Activated CD8-positive, alpha-beta T cell treated with anti-CD3 and anti-CD28 coated beads, Interleukin-2, amount 10 ng/mL, durations not matched to agents 7 days and 5 days (primary cell): ENCODE data around the gene ARHGEF7. TPM values are rescaled to one million over a fixed set of nuclear protein-coding genes. Genes with fewer than 3 reads are reported as not detected.

Experiments used
- ATAC-seq: fragments of 150-1000 bp; cut with Tn5 transposase; one replicate; pipeline ENCODE4 v1.10.0; 2021; ENCODE audit warnings: moderate library complexity
- CTCF ChIA-PET: fragments of 350-600 bp; sonication (Branson Sonifier 250); formaldehyde crosslinking; loops from one replicate; lab custom pipeline; 2021; ENCODE audit warnings: antibody characterized with exemption; lab: Charles Lee
- POLR2A ChIA-PET: fragments of 350-600 bp; sonication (Branson Sonifier 250); formaldehyde crosslinking; loops from one replicate; lab custom pipeline; 2021; ENCODE audit warnings: antibody characterized with exemption; lab: Charles Lee
- DNase-seq: peaks from one replicate; pipeline ENCODE4 v3.0.0-alpha.2; 2020
- H3K27ac Mint-ChIP-seq: one replicate; pipeline ENCODE4 v1.8.0; 2021; ENCODE audit warnings: mild to moderate bottlenecking, mixed read lengths
- H3K27me3 Mint-ChIP-seq: one replicate; pipeline ENCODE4 v1.8.0; 2021; ENCODE audit warnings: low read depth, mixed read lengths
- H3K36me3 Mint-ChIP-seq: one replicate; pipeline ENCODE4 v1.8.0; 2021; ENCODE audit warnings: low read depth, mixed read lengths
- H3K4me1 Mint-ChIP-seq: one replicate; pipeline ENCODE4 v1.8.0; 2021; ENCODE audit warnings: low read depth, mixed read lengths
- H3K4me3 Mint-ChIP-seq: one replicate; pipeline ENCODE4 v1.8.0; 2021; ENCODE audit warnings: mild to moderate bottlenecking, mixed read lengths
- H3K9me3 Mint-ChIP-seq: one replicate; pipeline ENCODE4 v1.8.0; 2022; ENCODE audit warnings: mixed read lengths; ENCODE audit not compliant: insufficient read depth
- total RNA-seq, 2 experiments: library from RNA; stranded (reverse); gene quantifications; one replicate each; pipeline ENCODE4 v1.2.3, GENCODE V29; 2021

Gene ARHGEF7
- total RNA-seq, 2 experiments from 2014 or later, result 67.1 to 75.1 TPM

DNA sequence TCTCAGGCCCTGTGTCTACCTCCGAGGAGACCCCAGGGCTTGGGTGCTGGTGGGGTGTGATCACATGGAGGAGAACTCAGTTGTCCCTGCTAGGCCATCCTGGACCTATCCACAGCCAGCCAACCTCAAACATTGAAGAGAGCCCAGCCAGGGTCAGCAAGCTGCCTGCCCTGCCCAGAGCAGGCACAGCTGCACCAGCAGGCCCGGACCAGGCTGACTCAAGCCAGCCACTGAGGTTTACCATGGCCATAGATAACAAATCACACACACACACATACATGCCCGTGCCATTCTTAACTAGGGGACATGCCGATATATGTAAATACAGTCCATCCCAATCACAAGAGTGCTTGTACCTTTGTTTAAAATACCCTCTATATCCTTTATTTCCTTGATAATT, 8.1 kb downstream of the ARHGEF7 start:
- CTCF ChIA-PET, result no interaction called here
- Mint-ChIP-seq H3K27ac (no peak overlapping the region), H3K9me3 (no peaks in the 10 kb centered on the region), H3K4me1 (no peaks in the 10 kb centered on the region), H3K27me3 (peaks cover 27% of the 10 kb centered on the region), H3K4me3 (no peak overlapping the region), H3K36me3 (no peaks in the 10 kb centered on the region)
- ATAC-seq, result no peak
- no peak for DNase-seq
- POLR2A ChIA-PET, result no interaction called here

- no peak overlapping the region for H3K27ac Mint-ChIP-seq
- CTCF ChIA-PET, result no interaction called here
- H3K4me1 Mint-ChIP-seq, result no peaks in the 10 kb centered on the region
- POLR2A ChIA-PET, result no interaction called here
- no peaks in the 10 kb centered on the region for H3K36me3 Mint-ChIP-seq
- H3K4me3 Mint-ChIP-seq, result no peak overlapping the region
- no peak for ATAC-seq
- peaks cover 28% of the 10 kb centered on the region for H3K27me3 Mint-ChIP-seq
- H3K9me3 Mint-ChIP-seq, result no peaks in the 10 kb centered on the region
- no peak for DNase-seq
Measured at GRCh38 chr13:111123649-111124048, 8.5 kb downstream of the ARHGEF7 start.

DNA sequence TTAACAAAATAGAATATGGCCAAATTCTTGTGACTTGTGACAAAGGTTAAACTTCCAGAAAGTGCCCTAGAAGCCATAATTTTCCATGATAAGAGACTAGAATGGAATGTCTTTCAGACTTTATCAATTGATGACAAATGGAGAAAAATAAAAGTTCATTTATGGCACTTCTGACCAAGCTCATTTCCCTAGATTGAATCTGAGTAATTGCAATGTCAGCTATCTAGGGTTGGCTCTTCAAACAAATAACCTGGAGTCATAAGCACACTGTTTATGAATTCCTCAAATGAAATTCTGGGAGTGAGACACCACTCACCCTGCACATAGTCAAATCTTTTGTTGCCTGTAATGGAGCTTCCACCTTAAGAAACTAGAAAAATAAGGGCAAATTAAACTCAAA, 11.4 kb downstream of the ARHGEF7 start:
- H3K27me3 Mint-ChIP-seq, result peaks cover 26% of the 10 kb centered on the region
- POLR2A ChIA-PET, result no interaction called here
- CTCF ChIA-PET, result no interaction called here
- no peak overlapping the region for H3K27ac Mint-ChIP-seq
- DNase-seq (no peak), ATAC-seq (no peak)
- H3K9me3 Mint-ChIP-seq, result no peaks in the 10 kb centered on the region
- H3K4me1 Mint-ChIP-seq, result no peaks in the 10 kb centered on the region
- no peak overlapping the region for H3K4me3 Mint-ChIP-seq
- no peaks in the 10 kb centered on the region for H3K36me3 Mint-ChIP-seq

GRCh38 chr13:111129465-111130115, 14.5 kb downstream of the ARHGEF7 start:
- no peak for DNase-seq

GRCh38 chr13:111130116-111130508, 15.0 kb downstream of the ARHGEF7 start:
- Mint-ChIP-seq H3K9me3 (no peaks in the 10 kb centered on the region), H3K4me3 (no peak overlapping the region), H3K27me3 (peaks cover 26% of the 10 kb centered on the region), H3K36me3 (no peaks in the 10 kb centered on the region), H3K4me1 (no peaks in the 10 kb centered on the region), H3K27ac (no peak overlapping the region)
- ChIA-PET CTCF (no interaction called here), POLR2A (no interaction called here)
- DNase-seq (no peak), ATAC-seq (no peak)

More at GRCh38 chr13:111129465-111130115, 14.5 kb downstream of the ARHGEF7 start:
- Mint-ChIP-seq H3K36me3 (no peaks in the 10 kb centered on the region), H3K27ac (no peak overlapping the region), H3K27me3 (peaks cover 26% of the 10 kb centered on the region), H3K9me3 (no peaks in the 10 kb centered on the region), H3K4me3 (no peak overlapping the region), H3K4me1 (no peaks in the 10 kb centered on the region)
- ATAC-seq, result no peak
- ChIA-PET POLR2A (no interaction called here), CTCF (no interaction called here)

DNA sequence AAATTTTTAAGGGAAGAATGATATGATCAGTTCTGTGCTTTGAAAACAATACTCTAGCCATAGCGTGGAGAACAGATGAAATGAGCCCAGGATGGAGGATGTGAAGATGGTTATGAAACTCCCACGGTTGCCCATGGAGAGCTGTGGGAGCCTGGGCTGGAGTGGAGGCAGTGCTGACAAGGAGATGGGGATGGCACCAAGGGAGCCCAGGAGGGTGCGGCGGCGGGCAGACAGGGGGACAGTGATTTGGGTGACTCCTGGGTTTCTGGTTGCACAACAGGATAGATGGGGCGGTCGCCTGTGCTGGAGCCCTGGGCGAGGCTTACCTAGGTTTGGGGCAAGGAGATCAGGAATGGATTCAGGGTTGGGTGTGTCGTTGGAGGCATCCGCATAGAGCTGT, 15.9 kb downstream of the ARHGEF7 start:
- H3K27me3 Mint-ChIP-seq, result peaks cover 26% of the 10 kb centered on the region
- CTCF ChIA-PET, result no interaction called here
- H3K4me3 Mint-ChIP-seq, result no peak overlapping the region
- H3K27ac Mint-ChIP-seq, result no peak overlapping the region
- H3K4me1 Mint-ChIP-seq, result no peaks in the 10 kb centered on the region
- POLR2A ChIA-PET, result no interaction called here
- ATAC-seq (no peak), DNase-seq (no peak)
- H3K9me3 Mint-ChIP-seq, result no peaks in the 10 kb centered on the region
- H3K36me3 Mint-ChIP-seq, result no peaks in the 10 kb centered on the region

DNA sequence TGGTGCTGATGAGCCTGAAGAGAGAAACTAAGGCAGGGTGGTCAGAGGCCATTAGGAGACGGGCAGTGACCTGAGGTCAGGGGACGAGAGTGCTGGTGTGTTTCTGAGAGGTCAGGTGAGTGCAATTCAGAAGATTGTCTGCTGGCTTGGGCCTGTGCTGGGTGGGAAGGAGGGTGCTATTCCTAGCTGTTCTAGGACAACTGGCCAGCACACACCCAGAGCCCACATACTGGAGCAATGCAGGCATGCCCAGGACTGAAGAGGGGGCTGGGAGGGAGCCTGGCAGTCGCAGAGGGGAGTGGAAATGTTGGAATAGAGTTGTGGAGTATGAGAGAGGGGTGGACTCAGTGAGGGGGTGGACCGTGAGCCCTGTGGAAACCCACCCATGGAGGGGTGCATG, 16.5 kb downstream of the ARHGEF7 start:
- peaks cover 26% of the 10 kb centered on the region for H3K27me3 Mint-ChIP-seq
- CTCF ChIA-PET, result no interaction called here
- no peak overlapping the region for H3K27ac Mint-ChIP-seq
- no peaks in the 10 kb centered on the region for H3K4me1 Mint-ChIP-seq
- no peak overlapping the region for H3K4me3 Mint-ChIP-seq
- DNase-seq, result no peak
- ATAC-seq, result no peak
- no peaks in the 10 kb centered on the region for H3K9me3 Mint-ChIP-seq
- no peaks in the 10 kb centered on the region for H3K36me3 Mint-ChIP-seq
- POLR2A ChIA-PET, result no interaction called here

- H3K4me3 Mint-ChIP-seq, result no peak overlapping the region
- H3K27ac Mint-ChIP-seq, result no peak overlapping the region
- H3K36me3 Mint-ChIP-seq, result no peaks in the 10 kb centered on the region
- H3K9me3 Mint-ChIP-seq, result no peaks in the 10 kb centered on the region
- no peaks in the 10 kb centered on the region for H3K4me1 Mint-ChIP-seq
- no peak for ATAC-seq
- ChIA-PET POLR2A (no interaction called here), CTCF (no interaction called here)
- peaks cover 29% of the 10 kb centered on the region for H3K27me3 Mint-ChIP-seq
- no peak for DNase-seq
Measured at GRCh38 chr13:111132948-111133347, 17.8 kb downstream of the ARHGEF7 start.

DNA sequence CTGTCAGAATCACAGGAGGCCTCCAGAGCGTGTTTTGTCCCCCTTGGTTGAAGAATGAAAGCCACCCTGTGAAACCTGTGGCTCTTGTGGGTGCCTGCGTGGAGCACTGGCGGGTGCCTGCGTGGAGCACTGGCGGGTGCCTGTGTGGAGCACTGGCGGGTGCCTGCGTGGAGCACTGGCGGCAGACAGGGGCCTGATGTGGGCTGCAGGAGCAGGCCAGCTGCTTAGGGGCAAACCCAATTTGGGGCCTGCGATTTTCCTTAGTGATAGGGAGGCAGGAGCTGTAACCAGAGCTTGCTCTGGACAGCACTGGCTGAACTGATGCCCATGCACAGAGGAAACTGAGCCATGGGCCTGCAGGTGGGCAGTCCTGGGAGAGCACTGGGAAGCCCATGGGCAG, 24.3 kb downstream of the ARHGEF7 start:
- CTCF ChIA-PET, result no interaction called here
- DNase-seq, result no peak
- Mint-ChIP-seq H3K9me3 (no peaks in the 10 kb centered on the region), H3K4me1 (no peaks in the 10 kb centered on the region), H3K4me3 (no peak overlapping the region), H3K27me3 (peaks cover 41% of the 10 kb centered on the region), H3K36me3 (no peaks in the 10 kb centered on the region), H3K27ac (no peak overlapping the region)
- POLR2A ChIA-PET, result no interaction called here
- ATAC-seq, result no peak

GRCh38 chr13:111139873-111140561, 24.9 kb downstream of the ARHGEF7 start:
- H3K4me1 Mint-ChIP-seq, result no peaks in the 10 kb centered on the region
- H3K27me3 Mint-ChIP-seq, result peaks cover 45% of the 10 kb centered on the region
- H3K27ac Mint-ChIP-seq, result no peak overlapping the region
- CTCF ChIA-PET, result no interaction called here
- POLR2A ChIA-PET, result no interaction called here
- no peak for DNase-seq
- no peaks in the 10 kb centered on the region for H3K36me3 Mint-ChIP-seq
- H3K4me3 Mint-ChIP-seq, result no peak overlapping the region
- no peak for ATAC-seq
- no peaks in the 10 kb centered on the region for H3K9me3 Mint-ChIP-seq

- ChIA-PET POLR2A (no interaction called here), CTCF (no interaction called here)
- peaks cover 41% of the 10 kb centered on the region for H3K27me3 Mint-ChIP-seq
- no peak overlapping the region for H3K4me3 Mint-ChIP-seq
- ATAC-seq, result no peak
- H3K36me3 Mint-ChIP-seq, result no peaks in the 10 kb centered on the region
- H3K4me1 Mint-ChIP-seq, result no peaks in the 10 kb centered on the region
- H3K27ac Mint-ChIP-seq, result no peak overlapping the region
- H3K9me3 Mint-ChIP-seq, result no peaks in the 10 kb centered on the region
- no peak for DNase-seq
Measured at GRCh38 chr13:111140562-111141105, 25.5 kb downstream of the ARHGEF7 start.

DNA sequence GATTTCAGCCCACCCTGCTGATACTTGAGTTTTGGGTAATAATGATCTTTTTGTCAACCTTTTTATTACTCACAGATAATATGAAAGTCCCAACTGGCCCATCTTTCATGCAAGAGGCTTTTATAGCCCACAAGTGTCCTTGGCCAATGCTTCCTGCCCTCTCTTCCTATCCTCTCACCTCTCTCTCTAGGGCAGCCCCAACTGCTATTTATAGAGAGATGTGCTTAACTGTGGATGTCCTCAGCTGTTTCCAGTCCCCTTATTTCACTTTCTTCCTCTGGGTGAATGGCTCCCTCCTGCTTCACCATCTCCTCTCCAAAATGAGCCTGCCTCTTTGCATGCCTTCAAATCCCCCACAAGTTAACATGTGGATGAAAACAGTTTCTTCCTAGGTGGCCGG, 27.4 kb downstream of the ARHGEF7 start:
- ChIA-PET POLR2A (interaction anchor here (0.6 kb wide), 1 partner anchor 29 kb away, joined by 3 read pairs; no protein-coding TSS in a partner anchor), CTCF (no interaction called here)
- no peaks in the 10 kb centered on the region for H3K36me3 Mint-ChIP-seq
- H3K4me1 Mint-ChIP-seq, result no peaks in the 10 kb centered on the region
- DNase-seq, result no peak
- no peak overlapping the region for H3K27ac Mint-ChIP-seq
- peaks cover 47% of the 10 kb centered on the region for H3K27me3 Mint-ChIP-seq
- no peak overlapping the region for H3K4me3 Mint-ChIP-seq
- no peak for ATAC-seq
- H3K9me3 Mint-ChIP-seq, result no peaks in the 10 kb centered on the region
